Activated CD8-positive, alpha-beta T cell treated with anti-CD3 and anti-CD28 coated beads for 36 hours (primary cell): Measurements from ENCODE around the gene ADAMTS4. TPM values are rescaled to one million over a fixed set of nuclear protein-coding genes. Genes with fewer than 3 reads are reported as not detected.
A peak's percentile ranks its signal among the peaks of the same experiment; 100 is the strongest.

ENCODE experiments used
- ATAC-seq: fragments of 200-7000 bp; cut with Tn5 transposase; one replicate; pipeline ENCODE4 v1.10.0; 2021; ENCODE audit warnings: mild to moderate bottlenecking, moderate library complexity
- CTCF ChIA-PET: fragments of 350-600 bp; sonication (Branson Sonifier 250); formaldehyde crosslinking; loops from one replicate; lab custom pipeline; 2021; ENCODE audit warnings: antibody characterized with exemption; lab: Charles Lee
- POLR2A ChIA-PET: fragments of 350-600 bp; sonication (Branson Sonifier 250); formaldehyde crosslinking; loops from one replicate; lab custom pipeline; 2021; ENCODE audit warnings: antibody characterized with exemption; lab: Charles Lee
- DNase-seq: peaks from one replicate; pipeline ENCODE4 v3.0.0-alpha.2; 2020
- H3K27ac Mint-ChIP-seq: one replicate; pipeline ENCODE4 v1.8.0; 2021; ENCODE audit warnings: mild to moderate bottlenecking, mixed read lengths
- H3K27me3 Mint-ChIP-seq: one replicate; pipeline ENCODE4 v1.8.0; 2021; ENCODE audit warnings: mixed read lengths
- H3K36me3 Mint-ChIP-seq: one replicate; pipeline ENCODE4 v1.8.0; 2021; ENCODE audit warnings: low read depth, mixed read lengths
- H3K4me1 Mint-ChIP-seq: one replicate; pipeline ENCODE4 v1.8.0; 2021; ENCODE audit warnings: low read depth, mixed read lengths
- H3K4me3 Mint-ChIP-seq: one replicate; pipeline ENCODE4 v1.8.0; 2021; ENCODE audit warnings: mild to moderate bottlenecking, moderate library complexity, mixed read lengths
- H3K9me3 Mint-ChIP-seq: one replicate; pipeline ENCODE4 v1.8.0; 2021; ENCODE audit warnings: mixed read lengths
- CTCF ChIP-seq: fragments of 200-600 bp; IDR thresholded peaks from one replicate; pipeline ENCODE4 v1.8.0; 2022; ENCODE audit warnings: antibody characterized with exemption, mild to moderate bottlenecking
- intact Hi-C: fragments of 100-400 bp; cut with micrococcal nuclease; formaldehyde crosslinking; loops from one replicate; pipeline ENCODE4 v1.10.0; 2022
- total RNA-seq, 2 experiments: library from RNA; stranded (reverse); gene quantifications; one replicate each; pipeline ENCODE4 v1.2.3, GENCODE V29; 2021

ADAMTS4 gene
- total RNA-seq, 2 experiments from 2014 or later = 1.1 to 1.8 TPM

DNA sequence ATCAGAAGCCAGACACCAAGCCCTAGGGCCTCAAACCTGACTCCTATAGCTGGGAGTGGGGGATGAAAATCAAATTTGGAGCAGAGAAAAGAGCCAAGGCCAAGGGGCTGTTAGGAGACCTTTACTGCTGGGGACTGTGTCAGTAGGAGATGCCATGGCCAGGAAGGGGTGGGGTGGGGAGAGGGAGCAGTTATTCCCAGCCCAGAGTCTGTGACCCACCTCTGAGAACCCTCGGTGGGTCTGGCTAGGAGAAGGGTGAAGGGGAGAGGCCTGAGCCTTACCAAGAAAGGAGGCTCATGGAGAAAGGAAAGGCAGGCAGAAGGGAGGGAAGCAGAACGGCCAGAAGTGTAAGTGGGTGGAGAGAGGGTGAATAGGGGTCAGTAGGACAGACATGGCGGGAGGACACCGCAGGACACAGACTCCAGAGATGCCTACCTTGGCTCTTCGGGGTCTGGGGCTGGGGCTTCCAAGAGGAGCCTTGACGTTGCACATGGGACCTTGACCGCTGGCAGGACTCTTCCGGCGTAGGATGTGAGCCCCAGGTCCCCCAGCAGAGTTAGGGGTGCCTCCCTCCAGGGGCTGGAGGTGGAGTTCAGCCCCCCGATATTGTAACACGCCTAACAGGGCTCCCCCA, 1.2 kb downstream of the ADAMTS4 start:
- peaks cover 5% of the 10 kb centered on the region for H3K36me3 Mint-ChIP-seq
- intact Hi-C loops = loop anchor here (10.0 kb wide), 1 partner anchor 107 kb away; the partner anchor contains the start of gene MPZ
- TF ChIP-seq CTCF = no peak
- no peaks in the 10 kb centered on the region for H3K9me3 Mint-ChIP-seq
- DNase-seq (no peak), ATAC-seq (no peak)
- CTCF ChIA-PET = interaction anchor here (18.7 kb wide), 1 partner anchor 25 kb away, joined by 306 read pairs; the partner anchor contains the start of genes APOA2 and TOMM40L
- no peak overlapping the region for H3K27ac Mint-ChIP-seq
- no peak overlapping the region for H3K4me3 Mint-ChIP-seq
- no peaks in the 10 kb centered on the region for H3K27me3 Mint-ChIP-seq
- peaks cover 37% of the 10 kb centered on the region for H3K4me1 Mint-ChIP-seq
- POLR2A ChIA-PET = no interaction called here

- peaks cover 42% of the 10 kb centered on the region for H3K4me1 Mint-ChIP-seq
- no peak overlapping the region for H3K27ac Mint-ChIP-seq
Observed at GRCh38 chr1:161196521-161197451, 2.1 kb downstream of the ADAMTS4 start.

DNA sequence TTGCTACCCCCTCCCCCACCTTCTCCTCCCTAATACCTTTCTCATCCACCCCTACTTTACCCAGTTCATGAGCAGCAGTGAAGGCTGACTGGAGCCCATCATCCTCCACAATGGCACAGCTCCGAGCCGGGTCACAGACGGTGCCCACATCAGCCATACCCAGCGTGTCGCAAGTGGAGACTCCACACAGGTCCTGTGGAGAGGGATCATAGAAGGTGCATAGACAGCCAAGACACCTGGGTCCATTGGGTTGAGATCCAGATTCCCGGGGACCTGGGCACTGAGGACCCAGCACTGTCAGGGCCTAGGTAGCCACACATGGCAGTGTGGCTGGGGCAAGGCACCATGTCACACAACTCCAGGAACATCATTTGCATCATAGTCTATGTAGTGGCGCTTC, 2.7 kb downstream of the ADAMTS4 start:
- no peaks in the 10 kb centered on the region for H3K27me3 Mint-ChIP-seq
- peak overlapping the region; percentile 69 for H3K27ac Mint-ChIP-seq
- CTCF ChIA-PET = interaction anchor here (1.3 kb wide), 1 partner anchor 10 kb away, joined by 3 read pairs; no protein-coding TSS in a partner anchor
- intact Hi-C loops = loop anchor here (10.0 kb wide), 1 partner anchor 109 kb away; the partner anchor contains the start of gene MPZ
- H3K36me3 Mint-ChIP-seq = no peaks in the 10 kb centered on the region
- peaks cover 35% of the 10 kb centered on the region for H3K4me1 Mint-ChIP-seq
- ATAC-seq (no peak), DNase-seq (no peak)
- H3K9me3 Mint-ChIP-seq = no peaks in the 10 kb centered on the region
- TF ChIP-seq CTCF = no peak
- H3K4me3 Mint-ChIP-seq = no peak overlapping the region
- POLR2A ChIA-PET = no interaction called here

More at GRCh38 chr1:161196521-161197451, 2.1 kb downstream of the ADAMTS4 start:
- Mint-ChIP-seq H3K9me3 (no peaks in the 10 kb centered on the region), H3K36me3 (no peaks in the 10 kb centered on the region), H3K27me3 (no peaks in the 10 kb centered on the region), H3K4me3 (no peak overlapping the region)
- no peak for ATAC-seq
- POLR2A ChIA-PET = no interaction called here
- DNase-seq = no peak
- TF ChIP-seq CTCF = no peak
- CTCF ChIA-PET = interaction anchor here (1.3 to 18.7 kb wide), 2 partner anchors 11 to 26 kb away, joined by 3 to 306 read pairs; partner anchors contain the start of genes APOA2 and TOMM40L
- intact Hi-C loops = loop anchor here (10.0 kb wide), 1 partner anchor 108 kb away; the partner anchor contains the start of gene MPZ

DNA sequence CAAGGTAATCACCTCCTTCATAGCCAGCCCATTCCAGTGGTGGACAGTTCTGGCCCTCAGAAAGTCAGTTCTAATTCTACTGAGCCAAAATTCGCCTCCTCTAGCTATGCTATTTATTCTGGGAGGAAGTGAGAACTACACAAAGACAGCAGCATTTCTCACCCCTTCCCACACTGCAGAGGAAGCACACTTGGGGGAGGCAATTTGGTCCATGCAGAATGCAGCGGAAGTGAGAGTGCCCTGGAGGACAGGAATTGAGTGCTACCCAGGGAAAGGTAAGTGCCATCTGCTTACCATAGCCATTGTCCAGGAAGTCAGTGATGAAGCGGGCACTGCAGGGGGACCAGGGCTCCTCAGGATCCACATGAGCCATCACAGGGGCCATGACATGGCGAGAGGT, 3.7 kb downstream of the ADAMTS4 start:
- ChIA-PET CTCF (interaction anchor here (1.0 to 5.2 kb wide), 5 partner anchors 9 to 188 kb away, joined by 4 to 67 read pairs (median 43); partner anchors contain the start of genes APOA2 and TOMM40L), POLR2A (interaction anchor here (1.2 kb wide), 1 partner anchor 15 kb away, joined by 3 read pairs; no protein-coding TSS in a partner anchor)
- TF ChIP-seq CTCF = no peak
- H3K4me3 Mint-ChIP-seq = no peak overlapping the region
- H3K9me3 Mint-ChIP-seq = no peaks in the 10 kb centered on the region
- no peak for ATAC-seq
- H3K36me3 Mint-ChIP-seq = no peaks in the 10 kb centered on the region
- intact Hi-C loops = loop anchor here (10.0 kb wide), 1 partner anchor 110 kb away; the partner anchor contains the start of gene MPZ
- no peaks in the 10 kb centered on the region for H3K27me3 Mint-ChIP-seq
- peaks cover 26% of the 10 kb centered on the region for H3K4me1 Mint-ChIP-seq
- DNase-seq = no peak
- H3K27ac Mint-ChIP-seq = peak overlapping the region; percentile 78
